HG03575 (cell line): ENCODE measurements around the gene ME3.

ENCODE experiments used
- ATAC-seq: cut with Tn5 transposase; IDR thresholded peaks from one replicate; pipeline ENCODE4 v1.9.1; 2021; ENCODE audit not compliant: unreplicated experiment, insufficient number of reproducible peaks, low FRiP score; ENCODE audit errors: extremely low read depth

Gene ME3

DNA sequence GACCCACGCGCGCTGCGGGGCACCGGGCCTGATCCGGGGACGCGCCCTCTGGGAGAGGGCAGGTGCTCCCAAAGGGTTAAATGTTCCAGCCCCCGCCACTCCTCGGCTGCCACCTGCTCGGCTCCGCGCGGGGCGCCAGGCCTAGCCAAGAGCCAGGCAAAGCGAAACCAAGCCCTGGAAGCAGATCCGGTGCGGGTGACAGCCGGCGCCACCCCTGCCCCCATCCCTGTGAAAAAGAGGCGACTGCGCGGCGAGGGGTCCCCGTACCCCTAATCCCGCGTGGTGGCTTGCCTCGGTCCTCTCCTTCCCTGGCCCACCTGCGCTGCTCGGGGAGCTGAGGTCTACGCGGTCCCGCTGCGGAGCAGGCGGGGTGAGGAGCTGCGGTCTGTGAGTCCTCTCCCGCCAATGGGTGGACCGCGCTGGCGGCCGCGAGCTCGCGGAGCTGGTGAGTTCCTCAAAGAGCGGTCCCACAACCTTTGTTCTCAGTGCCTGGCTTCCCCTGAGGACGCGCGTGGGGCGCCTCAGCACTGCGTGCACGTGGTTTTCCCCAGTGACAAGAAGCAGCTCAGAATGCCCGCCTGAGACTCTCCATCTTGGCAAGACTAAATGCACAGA is at the start of gene ME3:
Gene ME3, minus strand, starts transcription at position 610 of the 615 bp plus-strand sequence.
- ATAC-seq, result no peak

DNA sequence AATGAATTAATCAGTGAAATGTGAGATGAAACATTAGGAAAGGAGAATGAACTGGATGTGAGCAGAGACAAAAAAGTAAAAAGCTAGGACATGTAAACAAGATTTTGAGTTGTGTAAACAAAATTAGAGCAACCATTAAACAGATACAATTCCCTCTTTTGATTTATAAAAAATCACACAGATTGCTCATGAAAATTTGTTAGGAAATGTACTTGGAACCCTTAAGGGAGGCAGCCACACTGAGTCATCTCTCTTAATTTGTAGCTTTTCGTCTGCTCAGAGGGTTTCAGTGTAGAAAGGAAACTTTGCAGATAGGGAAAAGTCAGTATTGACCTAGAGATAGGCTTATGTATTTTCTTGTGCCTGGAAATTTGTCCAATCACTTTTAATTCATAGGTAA is 49.6 kb upstream of the ME3 start:
- no peak for ATAC-seq

- no peak for ATAC-seq
Observed at GRCh38 chr11:86720546-86720945, 48.1 kb upstream of the ME3 start.

DNA sequence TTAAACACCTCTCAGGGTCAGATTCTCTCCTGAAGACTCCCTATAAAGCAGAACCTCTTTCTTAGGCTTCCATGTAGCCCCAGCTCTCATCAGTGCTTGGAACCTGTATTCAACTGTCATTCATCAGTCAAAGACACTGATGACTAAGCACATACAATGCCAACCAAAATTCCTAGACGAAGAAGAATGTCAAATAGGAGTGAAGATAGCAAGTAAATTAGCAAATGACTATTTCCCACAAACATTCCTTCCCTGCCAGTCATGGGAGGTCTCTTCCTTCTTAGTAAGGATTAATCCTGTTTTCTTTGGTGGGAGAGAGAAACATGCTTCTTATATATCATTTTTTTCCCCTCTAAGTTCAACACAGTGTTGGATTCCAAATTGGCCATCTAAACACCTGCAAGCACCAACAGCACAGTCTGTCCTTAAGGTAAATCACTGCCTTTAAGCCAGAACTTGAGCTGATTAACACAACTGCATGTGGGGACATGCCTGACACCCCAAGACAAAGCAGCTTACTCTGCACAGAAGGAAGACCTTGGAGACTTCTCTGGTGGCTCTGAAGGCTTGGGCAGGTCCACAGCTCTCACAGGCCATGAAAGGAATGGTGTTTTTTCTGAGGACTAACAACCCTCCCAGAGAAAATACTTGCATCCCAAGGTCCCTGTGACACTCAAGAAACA is 47.5 kb upstream of the ME3 start:
- no peak for ATAC-seq

GRCh38 chr11:86718999-86719398 is 46.6 kb upstream of the ME3 start:
- no peak for ATAC-seq

GRCh38 chr11:86718521-86718920 is 46.1 kb upstream of the ME3 start:
- ATAC-seq, result no peak

- no peak for ATAC-seq
Observed at GRCh38 chr11:86717817-86718501, 45.5 kb upstream of the ME3 start.

GRCh38 chr11:86715611-86716010 is 43.2 kb upstream of the ME3 start:
- ATAC-seq, result no peak

- no peak for ATAC-seq
Observed at GRCh38 chr11:86713552-86713951, 41.1 kb upstream of the ME3 start.

DNA sequence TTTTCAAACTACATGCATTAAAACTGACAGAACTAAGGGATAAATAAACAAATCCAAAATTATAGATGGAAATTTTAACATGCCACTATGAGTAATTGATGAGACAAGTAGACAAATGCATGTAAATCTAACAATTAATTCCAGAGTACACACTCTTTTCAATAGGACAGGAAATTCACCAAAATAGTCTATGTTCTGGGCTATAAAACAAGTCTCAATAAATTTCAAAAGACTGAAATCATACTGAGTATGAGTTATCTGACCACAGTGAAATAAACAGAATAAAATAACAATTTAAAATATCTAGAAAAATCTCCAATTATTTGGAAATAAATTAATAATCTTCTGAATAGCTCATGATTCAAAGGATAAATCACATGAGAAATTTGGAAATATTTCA is 38.5 kb upstream of the ME3 start:
- no peak for ATAC-seq

DNA sequence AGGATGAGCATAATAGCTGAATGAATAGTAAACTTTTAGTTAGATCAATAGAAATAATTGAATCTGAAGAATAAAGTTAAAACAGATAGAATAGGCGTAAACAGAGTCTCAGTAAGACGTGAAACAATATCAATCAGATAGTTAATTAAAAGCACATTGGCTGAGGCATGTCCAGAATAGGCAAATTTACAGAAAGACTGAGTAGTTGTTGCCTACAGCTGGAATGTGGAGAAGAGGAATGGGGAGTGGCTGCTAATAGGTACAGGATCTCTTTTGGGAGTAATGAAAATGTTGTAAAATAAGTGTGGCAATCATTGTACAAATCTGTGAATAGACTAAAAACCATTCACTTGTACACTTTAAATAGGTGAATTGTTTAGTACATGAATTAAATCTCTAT is 36.3 kb upstream of the ME3 start:
- no peak for ATAC-seq

DNA sequence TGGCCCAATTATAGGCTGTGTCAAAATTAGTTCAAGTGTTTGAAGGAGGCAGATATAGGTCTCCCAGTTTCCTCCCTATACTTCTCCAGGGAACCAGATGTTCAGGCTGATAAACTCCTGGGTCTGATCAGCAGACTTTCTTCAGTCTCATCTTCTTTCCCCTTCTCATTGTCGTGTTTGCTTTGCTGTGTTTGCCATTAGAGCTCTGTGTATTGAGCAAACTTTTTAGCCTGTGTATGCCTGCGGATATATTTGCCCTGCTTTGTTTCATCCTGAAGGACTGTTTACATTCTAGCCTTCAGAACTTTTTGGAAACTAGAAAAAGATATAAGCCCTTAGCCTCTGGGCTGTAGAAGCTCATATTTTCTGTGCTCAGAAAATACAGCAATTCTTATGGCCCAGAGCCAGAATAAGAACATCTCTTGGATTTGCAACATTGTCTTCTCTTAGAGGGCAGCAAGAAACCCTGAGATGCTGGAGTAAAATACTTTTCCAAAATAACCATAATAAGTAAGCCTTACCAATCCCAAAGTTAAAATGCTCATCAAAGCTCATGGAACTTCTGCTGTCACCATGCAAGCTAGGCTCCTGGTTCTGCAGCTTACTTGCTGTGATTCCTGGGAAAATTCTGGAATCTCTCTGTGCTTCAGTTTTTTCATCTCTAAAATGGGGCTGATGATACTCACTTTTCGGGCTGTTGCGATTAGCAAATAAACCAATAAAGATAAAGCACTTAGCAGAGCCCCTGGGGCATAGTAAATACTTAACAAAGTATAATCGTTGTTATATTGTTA is 34.1 kb upstream of the ME3 start:
- ATAC-seq, result no peak

- no peak for ATAC-seq
Observed at GRCh38 chr11:86704710-86705109, 32.3 kb upstream of the ME3 start.

DNA sequence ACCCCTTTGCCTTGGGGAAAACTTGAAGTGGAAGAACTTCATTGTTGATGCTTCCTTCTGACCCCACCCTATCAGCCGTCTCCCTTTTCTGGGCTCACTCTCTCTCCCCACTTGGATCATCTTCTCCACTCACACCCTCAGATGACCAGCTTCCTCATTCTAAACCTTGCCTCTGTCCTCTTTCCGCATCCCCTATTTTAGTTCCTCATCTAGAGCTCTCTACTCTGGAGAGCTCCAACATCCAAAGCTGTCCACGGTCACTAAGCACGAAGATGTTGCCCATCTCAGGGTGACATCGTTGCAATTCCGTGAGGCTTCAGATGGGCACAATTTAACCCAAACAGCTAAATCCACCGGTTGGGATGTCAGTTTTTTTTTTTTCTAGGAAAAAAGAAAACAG is 31.6 kb upstream of the ME3 start:
- no peak for ATAC-seq

- no peak for ATAC-seq
Observed at GRCh38 chr11:86702220-86702983, 30.0 kb upstream of the ME3 start.

GRCh38 chr11:86699040-86699791 is 26.8 kb upstream of the ME3 start:
- no peak for ATAC-seq

DNA sequence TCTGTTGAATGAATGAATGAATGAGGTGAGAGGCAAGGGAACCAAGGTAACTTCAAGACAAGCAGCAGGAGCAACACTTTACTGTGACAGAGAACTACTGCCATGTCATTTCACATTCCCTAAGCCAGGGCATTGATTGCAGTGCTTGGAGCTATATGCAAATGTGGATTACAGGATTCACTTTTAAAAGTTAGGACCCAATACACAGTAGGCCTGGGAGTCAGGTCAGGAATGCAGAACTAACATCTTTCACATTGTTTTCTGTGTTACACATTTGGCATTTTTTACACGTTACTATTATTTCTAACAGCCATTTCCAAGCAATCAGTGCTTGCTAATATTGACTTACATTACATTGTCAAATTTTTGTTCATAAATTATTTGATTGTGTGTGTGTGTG is 26.2 kb upstream of the ME3 start:
- ATAC-seq, result no peak

DNA sequence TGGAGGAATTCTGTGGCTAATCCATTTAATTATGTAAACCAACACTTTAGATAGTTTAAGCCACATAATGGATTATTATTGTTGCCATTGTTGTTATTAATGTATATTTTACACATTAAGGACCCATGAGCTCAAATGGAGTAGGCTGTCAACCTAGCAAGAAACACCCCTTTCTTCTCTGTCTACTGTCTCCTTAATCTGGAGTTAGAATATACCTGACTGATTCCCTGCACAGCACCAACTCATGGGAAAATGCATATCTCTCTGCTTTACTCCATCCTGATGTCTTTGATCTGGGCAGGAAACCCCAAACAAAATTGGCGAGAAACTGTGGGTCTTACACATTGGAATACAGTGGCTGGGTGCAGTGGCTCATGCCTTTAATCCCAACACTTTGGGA is 24.0 kb upstream of the ME3 start:
- ATAC-seq, result no peak
